Immature natural killer cell (primary cell): ENCODE data around the gene VAPA. TPM values are rescaled to one million over a fixed set of nuclear protein-coding genes. Genes with fewer than 3 reads are reported as not detected.

Experiments used
- DNase-seq, 3 donors: peaks; one replicate each; pipeline ENCODE4 v3.0.0; 2022; ENCODE audit warnings: mixed read lengths in 1 of 3
- H3K27ac Mint-ChIP-seq, 6 donors: one replicate each; pipeline ENCODE4 v1.8.0; 2020; ENCODE audit warnings: mixed read lengths in 6 of 6, mild to moderate bottlenecking in 5 of 6, inconsistent platforms in 4 of 6, moderate library complexity in 3 of 6
- H3K27me3 Mint-ChIP-seq, 3 donors: one replicate each; pipeline ENCODE4 v1.8.0; 2020 to 2021; ENCODE audit warnings: low read depth in 3 of 3, mild to moderate bottlenecking in 3 of 3, mixed read lengths in 3 of 3, moderate library complexity in 3 of 3, inconsistent platforms in 1 of 3
- H3K36me3 Mint-ChIP-seq, 3 donors: one replicate each; pipeline ENCODE4 v1.8.0; 2020; ENCODE audit warnings: mixed read lengths in 3 of 3, inconsistent platforms in 2 of 3, mild to moderate bottlenecking in 2 of 3
- H3K4me1 Mint-ChIP-seq, 2 donors: one replicate each; pipeline ENCODE4 v1.8.0; 2020; ENCODE audit warnings: inconsistent platforms in 2 of 2, mild to moderate bottlenecking in 2 of 2, mixed read lengths in 2 of 2, moderate library complexity in 1 of 2
- H3K4me3 Mint-ChIP-seq, 5 donors: one replicate each; pipeline ENCODE4 v1.8.0; 2020; ENCODE audit warnings: mild to moderate bottlenecking in 5 of 5, mixed read lengths in 5 of 5, inconsistent platforms in 3 of 5, moderate library complexity in 3 of 5
- H3K9me3 Mint-ChIP-seq, 6 donors: one replicate each; pipeline ENCODE4 v1.8.0; 2020; ENCODE audit warnings: mild to moderate bottlenecking in 6 of 6, mixed read lengths in 6 of 6, inconsistent platforms in 4 of 6, moderate library complexity in 3 of 6
- polyA plus RNA-seq, 3 donors: library from polyadenylated mRNA; unstranded; fragments of 300-500 nt; fragmentation: Illumina TruSeq; gene quantifications; one replicate each; pipeline ENCODE4 v1.2.3, GENCODE V29; 2021

Gene VAPA
- polyA plus RNA-seq, 3 donors from 2014 or later = 187 to 252 (median 235) TPM

DNA sequence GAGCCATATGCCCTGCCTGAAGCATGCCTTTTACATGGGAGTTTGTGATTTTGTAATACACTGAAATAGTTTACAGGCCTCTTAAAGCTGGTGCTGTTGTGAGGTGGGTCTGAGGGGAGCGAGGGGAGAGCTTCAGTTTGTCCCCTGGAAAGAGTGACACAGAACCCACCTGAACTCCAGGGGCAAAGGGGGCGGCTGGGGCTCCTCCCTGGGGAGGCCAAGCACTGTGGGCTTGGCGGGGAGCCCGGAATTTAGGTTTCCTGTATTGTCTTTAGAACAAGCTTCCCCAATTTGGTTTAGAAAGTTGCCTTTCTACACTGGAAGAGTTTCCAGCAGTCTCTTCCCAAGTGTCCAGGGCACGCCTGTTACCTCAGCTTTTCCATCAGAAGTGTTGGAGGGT is 75.7 kb downstream of the VAPA start:
- Mint-ChIP-seq H3K9me3 (no peaks in the 10 kb centered on the region), H3K27ac (no peak overlapping the region), H3K4me3 (no peak overlapping the region), H3K4me1 (no peaks in the 10 kb centered on the region), H3K36me3 (no peaks in the 10 kb centered on the region), H3K27me3 (peaks cover 0 to 5% (median 3%) of the 10 kb centered on the region in 3 donors)
- DNase-seq = no peak

DNA sequence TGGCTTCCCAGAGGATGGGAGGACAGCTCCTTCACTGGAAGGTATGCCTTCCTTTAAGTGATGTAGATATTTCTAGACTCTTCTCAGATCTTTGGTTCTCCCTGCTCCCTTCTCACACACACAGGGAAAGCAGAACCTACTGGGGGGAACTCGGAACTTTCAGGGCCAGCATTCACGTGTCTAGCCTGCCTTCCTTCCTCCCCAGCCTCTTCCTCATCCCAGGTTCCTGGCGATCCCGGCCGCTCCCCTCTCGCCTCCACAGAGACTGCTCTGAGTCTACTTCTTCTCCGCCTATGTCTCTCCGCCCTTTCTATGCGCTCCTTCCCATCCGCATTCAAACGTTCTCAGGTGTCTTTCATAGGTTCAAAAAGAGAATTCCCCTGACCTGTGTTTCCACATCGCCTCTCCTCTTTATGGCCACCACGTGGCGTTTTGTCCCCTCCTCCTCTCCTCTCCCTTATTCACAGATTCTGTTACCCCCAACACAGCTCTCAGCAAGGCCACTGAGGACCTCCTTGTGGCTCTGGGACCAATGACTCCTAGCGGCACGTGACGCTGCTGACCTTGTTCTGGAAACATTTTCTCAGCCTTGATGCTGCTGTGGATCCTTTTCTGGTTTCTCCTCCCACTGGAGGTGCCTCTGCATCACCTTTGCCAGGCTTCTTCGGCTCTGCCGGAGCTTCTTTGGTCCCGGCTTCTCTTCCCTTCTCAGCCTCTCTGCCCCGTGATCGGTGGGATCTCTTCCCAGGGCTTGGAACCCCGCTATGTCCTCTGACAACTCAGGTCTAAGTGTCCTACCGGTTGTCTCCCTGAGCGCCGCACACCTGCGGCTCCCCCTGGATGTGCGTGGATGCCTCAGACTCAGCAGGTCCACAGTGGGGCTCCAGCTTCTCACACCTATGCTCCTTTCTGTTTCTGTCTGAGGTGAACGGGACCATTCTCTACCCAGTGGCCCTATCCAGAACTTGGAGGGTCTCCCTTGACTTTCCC is 77.5 kb downstream of the VAPA start:
- Mint-ChIP-seq H3K9me3 (no peaks in the 10 kb centered on the region), H3K4me1 (no peaks in the 10 kb centered on the region), H3K27ac (no peak overlapping the region), H3K4me3 (no peak overlapping the region), H3K27me3 (peaks cover 2 to 9% (median 5%) of the 10 kb centered on the region in 3 donors), H3K36me3 (no peaks in the 10 kb centered on the region)
- DNase-seq = no peak

DNA sequence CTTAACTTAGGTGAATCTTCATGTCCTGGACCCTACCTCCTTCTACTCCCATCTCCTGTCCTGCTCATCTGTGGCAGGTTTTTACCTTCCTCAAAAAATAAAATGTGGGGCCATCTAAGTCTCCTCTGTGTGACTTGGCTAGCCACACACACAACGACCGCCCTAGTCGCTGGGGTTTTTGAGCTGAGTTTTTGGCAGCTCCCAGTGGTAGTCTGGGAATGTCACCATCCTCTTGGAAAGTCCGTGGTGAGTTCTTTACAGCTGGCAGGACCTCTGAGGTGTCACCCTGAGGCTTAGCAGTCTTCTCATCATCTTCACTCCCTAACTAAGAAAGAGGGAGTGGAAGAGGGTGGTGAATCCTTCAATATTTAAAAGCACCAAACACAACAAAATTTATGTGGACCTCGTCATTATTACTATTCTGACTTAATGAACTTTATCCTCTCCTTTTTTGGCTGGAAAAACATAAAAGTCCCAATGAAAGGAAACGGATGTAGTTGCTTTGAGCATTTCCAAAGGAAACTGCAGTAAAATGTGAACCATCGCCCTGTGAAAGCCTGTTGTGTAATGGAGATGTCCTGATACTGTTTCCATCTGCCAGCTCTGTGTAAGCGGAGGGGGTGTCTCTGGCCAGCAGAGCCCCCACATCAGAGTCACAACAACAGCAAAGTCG is 78.6 kb downstream of the VAPA start:
- no peak for DNase-seq
- H3K27me3 Mint-ChIP-seq = peaks cover 2 to 9% (median 8%) of the 10 kb centered on the region in 3 donors
- H3K4me3 Mint-ChIP-seq = no peak overlapping the region
- no peaks in the 10 kb centered on the region for H3K4me1 Mint-ChIP-seq
- no peaks in the 10 kb centered on the region for H3K36me3 Mint-ChIP-seq
- no peak overlapping the region for H3K27ac Mint-ChIP-seq
- peaks cover 0 to 5% (median 0%) of the 10 kb centered on the region in 6 donors for H3K9me3 Mint-ChIP-seq

DNA sequence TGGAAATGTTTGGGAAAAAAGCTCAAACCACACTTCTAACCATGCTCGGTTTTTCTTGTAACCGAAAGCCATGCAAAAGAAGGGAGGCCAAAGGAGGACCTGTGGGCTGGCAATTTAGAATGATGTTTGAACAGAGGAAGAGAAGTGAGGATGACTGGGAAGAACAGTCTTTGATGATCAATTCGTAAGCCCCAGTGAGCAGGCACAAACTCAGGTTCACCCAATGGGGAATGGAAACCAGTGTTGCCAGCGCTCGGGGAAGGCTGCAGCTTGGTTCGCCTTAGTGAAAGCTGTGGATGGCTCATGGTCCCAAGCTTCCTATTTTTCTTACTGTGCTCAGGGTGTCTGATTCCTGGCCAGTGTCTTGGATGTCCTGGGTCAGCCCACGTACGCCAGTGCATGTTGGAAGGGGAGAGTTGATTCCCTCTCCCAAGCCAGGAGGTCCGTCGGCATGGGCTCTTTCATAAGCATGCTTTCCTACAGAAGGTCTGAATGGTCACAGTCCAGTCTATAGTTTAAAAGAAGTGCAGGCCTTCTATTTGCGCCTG is 79.2 kb downstream of the VAPA start:
- H3K4me1 Mint-ChIP-seq = no peaks in the 10 kb centered on the region
- peaks cover 3 to 10% (median 4%) of the 10 kb centered on the region in 6 donors for H3K9me3 Mint-ChIP-seq
- no peak overlapping the region for H3K4me3 Mint-ChIP-seq
- no peak for DNase-seq
- peaks cover 0 to 1% (median 0%) of the 10 kb centered on the region in 3 donors for H3K36me3 Mint-ChIP-seq
- H3K27me3 Mint-ChIP-seq = peaks cover 2 to 9% (median 8%) of the 10 kb centered on the region in 3 donors
- no peak overlapping the region for H3K27ac Mint-ChIP-seq

DNA sequence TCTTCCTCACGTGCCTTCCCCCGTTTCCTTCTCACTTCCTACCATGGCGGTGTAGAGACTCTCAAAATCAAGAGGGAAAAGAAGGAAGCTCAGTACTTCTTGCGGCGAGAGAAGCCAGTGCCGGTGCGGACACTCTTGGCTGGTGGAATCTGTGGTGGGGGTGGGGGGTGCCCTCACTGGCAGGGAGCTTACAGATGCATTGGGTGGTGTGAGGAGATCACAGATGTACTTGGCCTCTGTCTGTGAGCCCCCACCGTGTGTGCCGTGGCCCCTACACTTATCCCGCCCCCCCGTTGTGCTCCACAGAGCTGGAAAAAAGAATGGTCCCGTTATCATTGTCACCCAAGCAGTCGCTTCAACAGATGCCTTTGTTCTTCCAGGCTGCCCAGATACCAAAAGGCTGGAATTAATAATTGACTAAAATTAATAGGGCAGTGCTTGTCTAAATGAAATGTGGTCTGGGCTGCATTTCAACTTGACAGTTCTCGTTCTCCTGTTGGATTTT is 79.8 kb downstream of the VAPA start:
- H3K27me3 Mint-ChIP-seq = peaks cover 2 to 8% (median 8%) of the 10 kb centered on the region in 3 donors
- H3K4me3 Mint-ChIP-seq = no peak overlapping the region
- H3K9me3 Mint-ChIP-seq = peaks cover 9 to 15% (median 9%) of the 10 kb centered on the region in 6 donors
- no peak for DNase-seq
- H3K36me3 Mint-ChIP-seq = peaks cover 0 to 5% (median 0%) of the 10 kb centered on the region in 3 donors
- H3K4me1 Mint-ChIP-seq = no peaks in the 10 kb centered on the region
- no peak overlapping the region for H3K27ac Mint-ChIP-seq

GRCh38 chr18:9994026-9994570 is 80.3 kb downstream of the VAPA start:
- H3K4me1 Mint-ChIP-seq = no peaks in the 10 kb centered on the region

DNA sequence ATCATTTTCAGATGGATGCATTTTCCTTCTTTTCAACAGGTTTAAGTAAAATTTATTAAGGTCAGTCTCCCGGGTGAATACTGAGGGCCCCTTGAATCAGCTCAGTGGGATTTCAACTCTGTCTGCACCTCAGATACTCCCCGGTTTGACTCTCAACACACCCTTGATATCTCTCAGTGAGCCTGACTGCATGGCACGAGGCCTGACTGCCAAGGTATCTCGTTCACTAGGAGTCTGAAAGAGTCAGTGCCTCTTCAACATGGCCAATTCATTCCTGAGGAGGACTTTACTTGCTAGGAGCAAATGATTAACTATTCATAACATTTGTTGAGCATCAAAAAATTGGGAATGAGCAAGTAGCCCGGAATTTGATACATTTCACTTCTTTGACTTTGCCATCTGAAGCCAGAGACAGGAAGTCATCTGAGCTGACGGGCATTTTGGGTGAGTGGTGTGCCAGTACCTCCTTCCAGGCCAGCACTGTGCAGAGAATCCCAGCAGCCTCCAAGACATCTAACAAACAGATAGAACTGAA is 81.0 kb downstream of the VAPA start:
- Mint-ChIP-seq H3K27me3 (peaks cover 5 to 8% (median 8%) of the 10 kb centered on the region in 3 donors), H3K9me3 (peaks cover 14 to 27% (median 18%) of the 10 kb centered on the region in 6 donors), H3K36me3 (peaks cover 0 to 6% (median 5%) of the 10 kb centered on the region in 3 donors), H3K27ac (no peak overlapping the region), H3K4me3 (no peak overlapping the region), H3K4me1 (no peaks in the 10 kb centered on the region)
- DNase-seq = no peak

More at GRCh38 chr18:9994026-9994570, 80.3 kb downstream of the VAPA start:
- no peak overlapping the region for H3K27ac Mint-ChIP-seq
- H3K36me3 Mint-ChIP-seq = peaks cover 0 to 5% (median under 1%) of the 10 kb centered on the region in 3 donors
- peaks cover 2 to 8% (median 8%) of the 10 kb centered on the region in 3 donors for H3K27me3 Mint-ChIP-seq
- no peak overlapping the region for H3K4me3 Mint-ChIP-seq
- H3K9me3 Mint-ChIP-seq = peaks cover 10 to 20% (median 13%) of the 10 kb centered on the region in 6 donors
- DNase-seq = no peak

GRCh38 chr18:9995631-9996030 is 81.8 kb downstream of the VAPA start:
- Mint-ChIP-seq H3K27me3 (peaks cover 5 to 11% (median 8%) of the 10 kb centered on the region in 3 donors), H3K36me3 (peaks cover 0 to 11% (median 5%) of the 10 kb centered on the region in 3 donors), H3K27ac (no peak overlapping the region), H3K9me3 (peaks cover 14 to 36% (median 21%) of the 10 kb centered on the region in 6 donors), H3K4me3 (no peak overlapping the region), H3K4me1 (no peaks in the 10 kb centered on the region)
- DNase-seq = no peak

- H3K4me1 Mint-ChIP-seq = no peaks in the 10 kb centered on the region
- H3K36me3 Mint-ChIP-seq = peaks cover 0 to 11% (median 5%) of the 10 kb centered on the region in 3 donors
- H3K27me3 Mint-ChIP-seq = peaks cover 5 to 11% (median 6%) of the 10 kb centered on the region in 3 donors
- no peak overlapping the region for H3K27ac Mint-ChIP-seq
- no peak for DNase-seq
- no peak overlapping the region for H3K4me3 Mint-ChIP-seq
- H3K9me3 Mint-ChIP-seq = peaks cover 15 to 36% (median 21%) of the 10 kb centered on the region in 6 donors
These were observed 82.3 kb downstream of the VAPA start for GRCh38 chr18:9996094-9996493.

GRCh38 chr18:9997711-9998110 is 83.9 kb downstream of the VAPA start:
- Mint-ChIP-seq H3K9me3 (peaks cover 15 to 36% (median 21%) of the 10 kb centered on the region in 6 donors), H3K4me1 (no peaks in the 10 kb centered on the region), H3K36me3 (peaks cover 0 to 11% (median 5%) of the 10 kb centered on the region in 3 donors), H3K27ac (no peak overlapping the region), H3K27me3 (peaks cover 5 to 10% (median 6%) of the 10 kb centered on the region in 3 donors), H3K4me3 (no peak overlapping the region)
- DNase-seq = no peak

- Mint-ChIP-seq H3K27ac (no peak overlapping the region), H3K4me3 (no peak overlapping the region), H3K4me1 (no peaks in the 10 kb centered on the region), H3K27me3 (peaks cover 5 to 10% (median 7%) of the 10 kb centered on the region in 3 donors), H3K36me3 (peaks cover 0 to 11% (median 5%) of the 10 kb centered on the region in 3 donors), H3K9me3 (peaks cover 17 to 36% (median 21%) of the 10 kb centered on the region in 6 donors)
- no peak for DNase-seq
These were observed 84.5 kb downstream of the VAPA start for GRCh38 chr18:9998330-9998729.

DNA sequence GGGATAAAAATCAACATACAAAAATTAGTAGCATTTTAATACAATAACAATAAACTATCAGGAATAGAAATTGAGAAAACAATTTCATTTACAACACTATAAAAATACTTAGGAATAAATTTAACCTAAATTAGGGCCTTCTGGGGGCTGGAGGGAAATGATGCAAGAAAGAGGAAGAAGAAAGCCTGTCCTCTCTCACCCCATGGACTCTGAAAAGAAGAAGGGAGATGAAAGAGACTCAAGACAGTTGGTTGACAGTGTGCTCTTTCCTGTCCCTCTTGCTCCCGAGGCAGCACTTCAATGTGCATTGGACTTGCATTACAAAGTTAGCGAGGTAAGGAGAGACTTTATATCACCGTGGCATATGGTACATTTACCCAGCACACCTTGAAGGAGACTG is 88.5 kb downstream of the VAPA start:
- no peak for DNase-seq
- Mint-ChIP-seq H3K4me3 (no peak overlapping the region), H3K27ac (no peak overlapping the region), H3K9me3 (peaks cover 12 to 31% (median 21%) of the 10 kb centered on the region in 6 donors), H3K36me3 (peaks cover 0 to 11% (median 5%) of the 10 kb centered on the region in 3 donors), H3K27me3 (peaks cover 2 to 4% (median 4%) of the 10 kb centered on the region in 3 donors), H3K4me1 (no peaks in the 10 kb centered on the region)

DNA sequence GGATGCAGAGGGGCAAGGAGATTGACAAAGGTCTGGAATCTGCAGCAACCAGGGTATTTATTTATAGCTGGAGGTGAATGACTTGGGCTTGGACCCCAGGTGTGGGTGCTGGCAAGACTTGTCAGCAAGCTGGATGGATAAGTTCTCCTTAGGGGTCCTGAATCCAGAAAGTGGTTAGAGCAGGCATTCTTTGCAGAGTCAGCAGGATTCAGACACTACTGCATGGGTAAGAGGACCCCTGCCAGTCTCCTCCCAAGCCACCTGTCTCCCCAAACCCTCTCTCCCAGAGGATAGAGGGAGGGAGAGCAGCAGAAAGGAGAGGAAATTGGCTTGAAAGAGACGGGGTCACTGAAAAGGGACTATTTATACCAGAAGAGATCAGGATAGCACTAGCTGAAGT is 89.5 kb downstream of the VAPA start:
- Mint-ChIP-seq H3K27me3 (peaks cover 2 to 4% (median 4%) of the 10 kb centered on the region in 3 donors), H3K27ac (no peak overlapping the region), H3K4me1 (no peaks in the 10 kb centered on the region), H3K9me3 (peaks cover 9 to 24% (median 15%) of the 10 kb centered on the region in 6 donors), H3K4me3 (no peak overlapping the region), H3K36me3 (peaks cover 0 to 11% (median 2%) of the 10 kb centered on the region in 3 donors)
- no peak for DNase-seq
